ENCODE measurements around the gene CACNA1S.

DNA sequence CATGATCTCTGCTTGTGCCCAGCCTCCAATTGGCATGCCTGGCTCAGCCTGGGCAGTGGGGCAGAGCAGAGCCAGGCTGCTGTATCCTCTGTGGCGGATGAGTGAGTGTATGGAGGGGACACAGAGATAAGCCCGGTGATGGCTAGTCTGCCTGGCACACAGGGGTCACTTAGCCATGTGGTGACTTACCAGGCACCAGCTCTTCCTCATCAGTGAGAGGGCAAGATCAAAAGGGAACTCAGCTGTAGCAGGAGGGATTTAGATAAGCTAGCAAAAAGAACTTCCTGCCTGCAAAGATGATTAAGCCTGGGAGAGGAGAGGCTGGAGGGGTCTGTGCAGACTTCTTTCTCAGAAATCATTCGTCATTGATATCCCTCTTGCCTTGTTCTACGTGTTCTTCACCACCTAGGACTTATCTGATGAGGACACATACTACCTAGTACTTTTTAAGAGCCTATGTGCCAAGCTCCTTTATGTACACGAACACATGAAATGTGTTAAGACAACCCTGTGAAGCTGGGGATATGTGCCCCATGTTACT, 96.6 kb downstream of the CACNA1S start:
- TF ChIP-seq, protein P1, sequence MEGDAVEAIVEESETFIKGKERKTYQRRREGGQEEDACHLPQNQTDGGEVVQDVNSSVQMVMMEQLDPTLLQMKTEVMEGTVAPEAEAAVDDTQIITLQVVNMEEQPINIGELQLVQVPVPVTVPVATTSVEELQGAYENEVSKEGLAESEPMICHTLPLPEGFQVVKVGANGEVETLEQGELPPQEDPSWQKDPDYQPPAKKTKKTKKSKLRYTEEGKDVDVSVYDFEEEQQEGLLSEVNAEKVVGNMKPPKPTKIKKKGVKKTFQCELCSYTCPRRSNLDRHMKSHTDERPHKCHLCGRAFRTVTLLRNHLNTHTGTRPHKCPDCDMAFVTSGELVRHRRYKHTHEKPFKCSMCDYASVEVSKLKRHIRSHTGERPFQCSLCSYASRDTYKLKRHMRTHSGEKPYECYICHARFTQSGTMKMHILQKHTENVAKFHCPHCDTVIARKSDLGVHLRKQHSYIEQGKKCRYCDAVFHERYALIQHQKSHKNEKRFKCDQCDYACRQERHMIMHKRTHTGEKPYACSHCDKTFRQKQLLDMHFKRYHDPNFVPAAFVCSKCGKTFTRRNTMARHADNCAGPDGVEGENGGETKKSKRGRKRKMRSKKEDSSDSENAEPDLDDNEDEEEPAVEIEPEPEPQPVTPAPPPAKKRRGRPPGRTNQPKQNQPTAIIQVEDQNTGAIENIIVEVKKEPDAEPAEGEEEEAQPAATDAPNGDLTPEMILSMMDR (IDR thresholded peaks at IDR 0.05), result no peak
- no peak for TF ChIP-seq POLR2A (IDR thresholded peaks at IDR 0.05)
